ENCODE measurements around the gene MAEA. TPM values are rescaled to one million over a fixed set of nuclear protein-coding genes. Genes with fewer than 3 reads are reported as not detected.
A peak's percentile ranks its signal among the peaks of the same experiment; 100 is the strongest.

The MAEA gene
- total RNA-seq, 2 experiments from 2014 or later, result 61.5 to 63.2 TPM

DNA sequence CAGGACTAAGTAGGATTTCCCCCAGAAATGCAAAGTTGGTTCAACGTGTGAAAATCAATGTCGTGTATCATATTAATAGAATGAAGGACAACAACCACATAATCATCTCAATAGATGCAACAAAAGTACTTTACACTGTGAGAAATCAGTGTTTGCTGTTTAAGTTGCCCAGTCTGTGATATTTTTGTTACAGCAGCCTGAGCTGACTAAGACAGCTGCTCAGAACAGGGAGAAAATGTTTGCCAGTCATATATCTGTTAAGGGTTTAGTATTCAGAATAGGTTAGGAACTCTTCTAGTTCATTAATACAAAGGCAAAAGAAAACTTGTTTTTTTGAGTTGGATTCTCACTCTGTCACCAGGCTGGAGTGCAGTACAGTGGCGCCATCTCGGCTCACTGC is 12.5 kb downstream of the MAEA start:
- ChIA-PET CTCF (no interaction called here), POLR2A (no interaction called here)
- Mint-ChIP-seq H3K4me1 (ENCODE audit: low read depth) (peaks cover 59% of the 10 kb centered on the region), H3K36me3 (ENCODE audit: low read depth) (peaks cover 55% of the 10 kb centered on the region), H3K27ac (peak overlapping the region; percentile 72), H3K27me3 (no peaks in the 10 kb centered on the region), H3K9me3 (no peaks in the 10 kb centered on the region), H3K4me3 (no peak overlapping the region)
- Histone ChIP-seq H3K9me3 (ENCODE audit: control insufficient read depth in 1 of 2, insufficient read depth in 1 of 2, low read length in 2 of 2) (no peaks in the 10 kb centered on the region), H3K4me1 (ENCODE audit: insufficient read depth, low read length) (peaks cover 44% of the 10 kb centered on the region), H3K27ac (ENCODE audit: low read depth in 1 of 2, low read length in 2 of 2) (no peak overlapping the region), H3K4me3 (ENCODE audit: low read length) (no peak overlapping the region), H3K27me3 (ENCODE audit: control insufficient read depth in 1 of 2, insufficient read depth in 2 of 2, low read length in 2 of 2) (no peaks in the 10 kb centered on the region), H3K36me3 (ENCODE audit: insufficient read depth, low read length) (peaks cover 47% of the 10 kb centered on the region)
- TF ChIP-seq, protein P1, sequence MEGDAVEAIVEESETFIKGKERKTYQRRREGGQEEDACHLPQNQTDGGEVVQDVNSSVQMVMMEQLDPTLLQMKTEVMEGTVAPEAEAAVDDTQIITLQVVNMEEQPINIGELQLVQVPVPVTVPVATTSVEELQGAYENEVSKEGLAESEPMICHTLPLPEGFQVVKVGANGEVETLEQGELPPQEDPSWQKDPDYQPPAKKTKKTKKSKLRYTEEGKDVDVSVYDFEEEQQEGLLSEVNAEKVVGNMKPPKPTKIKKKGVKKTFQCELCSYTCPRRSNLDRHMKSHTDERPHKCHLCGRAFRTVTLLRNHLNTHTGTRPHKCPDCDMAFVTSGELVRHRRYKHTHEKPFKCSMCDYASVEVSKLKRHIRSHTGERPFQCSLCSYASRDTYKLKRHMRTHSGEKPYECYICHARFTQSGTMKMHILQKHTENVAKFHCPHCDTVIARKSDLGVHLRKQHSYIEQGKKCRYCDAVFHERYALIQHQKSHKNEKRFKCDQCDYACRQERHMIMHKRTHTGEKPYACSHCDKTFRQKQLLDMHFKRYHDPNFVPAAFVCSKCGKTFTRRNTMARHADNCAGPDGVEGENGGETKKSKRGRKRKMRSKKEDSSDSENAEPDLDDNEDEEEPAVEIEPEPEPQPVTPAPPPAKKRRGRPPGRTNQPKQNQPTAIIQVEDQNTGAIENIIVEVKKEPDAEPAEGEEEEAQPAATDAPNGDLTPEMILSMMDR (IDR thresholded peaks at IDR 0.05), result no peak
- intact Hi-C loops (cut with DNase I, micrococcal nuclease), result no loop called here
- ATAC-seq (ENCODE audit: poor library complexity) (no peak), DNase-seq (no peak)

DNA sequence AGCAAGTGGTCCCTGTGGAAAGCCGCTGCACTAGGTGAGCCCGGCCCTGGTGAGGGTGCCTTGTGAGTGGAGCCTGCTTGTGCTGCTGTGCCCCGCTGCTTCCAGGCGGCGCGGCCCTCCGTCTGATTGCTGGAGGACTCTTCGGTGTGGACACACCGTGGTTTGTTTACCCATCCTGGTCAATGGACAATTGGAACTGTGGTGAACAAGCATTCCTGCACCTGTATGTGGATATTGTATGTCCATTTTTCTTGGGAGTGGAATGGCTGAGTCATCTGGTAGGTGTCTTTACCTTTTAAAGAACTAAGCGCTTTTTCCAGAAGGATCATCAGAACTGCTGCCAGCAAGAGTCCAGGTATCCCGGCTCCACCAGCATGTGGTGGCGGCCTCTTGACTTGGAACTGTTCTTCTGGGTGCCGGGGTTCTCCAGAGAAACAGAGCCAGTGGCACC is 15.6 kb downstream of the MAEA start:
- peaks cover 38% of the 10 kb centered on the region for H3K36me3 Mint-ChIP-seq (ENCODE audit: low read depth)
- ChIA-PET POLR2A (interaction anchor here (1.2 kb wide), 1 partner anchor 15 kb away, joined by 3 read pairs; no protein-coding TSS in a partner anchor), CTCF (no interaction called here)
- H3K27me3 Mint-ChIP-seq, result no peaks in the 10 kb centered on the region
- no peak overlapping the region for H3K4me3 Mint-ChIP-seq
- Histone ChIP-seq H3K4me3 (ENCODE audit: low read length) (no peak overlapping the region), H3K27ac (ENCODE audit: low read depth in 1 of 2, low read length in 2 of 2) (no peak overlapping the region), H3K27me3 (ENCODE audit: control insufficient read depth in 1 of 2, insufficient read depth in 2 of 2, low read length in 2 of 2) (no peaks in the 10 kb centered on the region), H3K9me3 (ENCODE audit: control insufficient read depth in 1 of 2, insufficient read depth in 1 of 2, low read length in 2 of 2) (no peaks in the 10 kb centered on the region), H3K4me1 (ENCODE audit: insufficient read depth, low read length) (peaks cover 55% of the 10 kb centered on the region), H3K36me3 (ENCODE audit: insufficient read depth, low read length) (peaks cover 20% of the 10 kb centered on the region)
- H3K4me1 Mint-ChIP-seq (ENCODE audit: low read depth), result peaks cover 65% of the 10 kb centered on the region
- H3K9me3 Mint-ChIP-seq, result no peaks in the 10 kb centered on the region
- H3K27ac Mint-ChIP-seq, result peak overlapping the region; percentile 79
- ATAC-seq (ENCODE audit: poor library complexity), result no peak
- TF ChIP-seq, protein P1 (IDR thresholded peaks at IDR 0.05), result no peak
- intact Hi-C loops (cut with DNase I, micrococcal nuclease), result loop anchor here in 1 of 2 experiments (5.0 kb wide), 1 partner anchor 42 kb away; the partner anchor contains the start of gene UVSSA
- DNase-seq, result no peak

DNA sequence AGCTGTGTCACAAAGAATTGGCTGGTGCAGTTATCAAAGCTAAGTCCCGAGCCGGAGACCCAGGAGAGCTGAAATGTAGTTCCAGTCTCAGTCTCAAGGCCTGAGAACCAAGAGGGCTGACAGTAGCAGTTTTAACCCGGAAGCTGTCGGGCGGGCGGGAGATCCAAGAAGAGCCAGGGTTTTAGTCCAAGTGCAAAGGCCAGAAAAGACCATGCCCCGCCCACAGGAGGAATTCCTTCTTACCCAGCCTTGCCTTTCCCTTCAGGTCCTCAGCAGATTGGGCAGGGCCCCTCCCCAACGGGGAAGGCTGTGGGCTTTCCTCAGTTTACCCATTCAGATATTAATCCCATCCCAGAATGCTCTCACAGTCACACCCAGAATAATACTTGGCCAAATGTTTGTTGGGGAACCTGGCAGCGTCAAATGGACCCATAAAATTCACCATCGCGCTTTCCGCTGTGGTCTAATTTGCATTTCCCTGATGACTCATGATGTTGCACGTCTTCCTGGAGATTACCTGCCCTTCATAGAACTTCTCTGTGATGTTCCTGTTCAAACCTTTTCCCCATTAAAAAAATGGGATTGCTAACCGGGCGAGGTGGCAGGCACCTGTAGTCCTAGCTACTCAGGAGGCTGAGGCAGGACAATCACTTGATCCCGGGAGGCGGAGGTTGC is 16.2 kb downstream of the MAEA start:
- H3K9me3 Mint-ChIP-seq, result no peaks in the 10 kb centered on the region
- intact Hi-C loops (cut with DNase I, micrococcal nuclease), result loop anchor here in 1 of 2 experiments (5.0 kb wide), 1 partner anchor 41 kb away; the partner anchor contains the start of gene UVSSA
- H3K4me1 Mint-ChIP-seq (ENCODE audit: low read depth), result peaks cover 64% of the 10 kb centered on the region
- peak overlapping the region in 1 of 2 donors; percentile 36 for H3K27ac ChIP-seq (ENCODE audit: low read depth in 1 of 2, low read length in 2 of 2)
- DNase-seq, result peak in 5 of 14 experiments; percentile 24 to 61 (median 43)
- H3K27me3 Mint-ChIP-seq, result no peaks in the 10 kb centered on the region
- H3K4me3 Mint-ChIP-seq, result no peak overlapping the region
- H3K4me3 ChIP-seq (ENCODE audit: low read length), result no peak overlapping the region
- POLR2A ChIA-PET, result interaction anchor here (0.7 to 1.2 kb wide), 2 partner anchors 16 to 41 kb away, joined by 3 read pairs; partner anchors contain the start of gene UVSSA
- H3K27ac Mint-ChIP-seq, result peak overlapping the region; percentile 79
- H3K9me3 ChIP-seq (ENCODE audit: control insufficient read depth in 1 of 2, insufficient read depth in 1 of 2, low read length in 2 of 2), result no peaks in the 10 kb centered on the region
- H3K36me3 Mint-ChIP-seq (ENCODE audit: low read depth), result peaks cover 36% of the 10 kb centered on the region
- CTCF ChIA-PET, result no interaction called here
- no peak for ATAC-seq (ENCODE audit: poor library complexity)
- H3K36me3 ChIP-seq (ENCODE audit: insufficient read depth, low read length), result peaks cover 14% of the 10 kb centered on the region
- TF ChIP-seq, protein P1 (IDR thresholded peaks at IDR 0.05), result no peak
- peaks cover 55% of the 10 kb centered on the region for H3K4me1 ChIP-seq (ENCODE audit: insufficient read depth, low read length)
- no peaks in the 10 kb centered on the region for H3K27me3 ChIP-seq (ENCODE audit: control insufficient read depth in 1 of 2, insufficient read depth in 2 of 2, low read length in 2 of 2)
